ENCODE results near the gene CALM1.

- TF ChIP-seq CTCF (IDR thresholded peaks at IDR 0.05) (no peak), POLR2A (IDR thresholded peaks at IDR 0.05) (no peak)
These were observed 22.0 kb upstream of the CALM1 start for GRCh38 chr14:90374813-90375212.

Measured in testis (tissue), 2 donors.